CD4-positive, alpha-beta T cell treated with Interleukin-4 for 4 hours (primary cell): ENCODE data around the gene RNASET2.
"Not testable (repeated sequence)": the region's sequence is repeated elsewhere in the genome, so short reads cannot be mapped to it uniquely, and the experiment has no call there.

Source experiments
- DNase-seq: peaks from one replicate; pipeline ENCODE4 v3.0.0-alpha.2; 2020

Gene RNASET2

GRCh38 chr6:166925141-166925996, 31.0 kb downstream of the RNASET2 start:
- DNase-seq: no peak

GRCh38 chr6:166924531-166924930, 31.8 kb downstream of the RNASET2 start:
- no peak for DNase-seq

- no peak for DNase-seq
Measured at GRCh38 chr6:166922937-166923336, 33.4 kb downstream of the RNASET2 start.

- DNase-seq: no peak
Measured at GRCh38 chr6:166921570-166921969, 34.8 kb downstream of the RNASET2 start.

GRCh38 chr6:166916824-166917223, 39.5 kb downstream of the RNASET2 start:
- no peak for DNase-seq

GRCh38 chr6:166915484-166915883, 40.9 kb downstream of the RNASET2 start:
- DNase-seq: not testable (repeated sequence)

- not testable (repeated sequence) for DNase-seq
Measured at GRCh38 chr6:166914952-166915351, 41.4 kb downstream of the RNASET2 start.

- DNase-seq: no peak
Measured at GRCh38 chr6:166911248-166911677, 45.1 kb downstream of the RNASET2 start.

GRCh38 chr6:166910601-166911000, 45.7 kb downstream of the RNASET2 start:
- DNase-seq: no peak

GRCh38 chr6:166908811-166909210, 47.5 kb downstream of the RNASET2 start:
- DNase-seq: no peak

GRCh38 chr6:166907871-166908806, 48.2 kb downstream of the RNASET2 start:
- no peak for DNase-seq

GRCh38 chr6:166907373-166907841, 48.9 kb downstream of the RNASET2 start:
- DNase-seq: peak; percentile 8

- DNase-seq: no peak
Measured at GRCh38 chr6:166906376-166907044, 49.8 kb downstream of the RNASET2 start.

GRCh38 chr6:166905505-166906134, 50.7 kb downstream of the RNASET2 start:
- no peak for DNase-seq

GRCh38 chr6:166905013-166905412, 51.3 kb downstream of the RNASET2 start:
- DNase-seq: no peak

GRCh38 chr6:166904101-166904746, 52.1 kb downstream of the RNASET2 start:
- no peak for DNase-seq

GRCh38 chr6:166903500-166903899, 52.9 kb downstream of the RNASET2 start:
- DNase-seq: no peak

- no peak for DNase-seq
Measured at GRCh38 chr6:166903027-166903426, 53.3 kb downstream of the RNASET2 start.

GRCh38 chr6:166902211-166902755, 54.1 kb downstream of the RNASET2 start:
- DNase-seq: no peak

- DNase-seq: no peak
Measured at GRCh38 chr6:166901626-166902025, 54.7 kb downstream of the RNASET2 start.

GRCh38 chr6:166900956-166901607, 55.3 kb downstream of the RNASET2 start:
- DNase-seq: no peak
